RWPE2 (cell line): Measurements from ENCODE around the gene DEFB119.
"Not testable (repeated sequence)": the region's sequence is repeated elsewhere in the genome, so short reads cannot be mapped to it uniquely, and the experiment has no call there.

Experiments
- ATAC-seq: fragments of 200-7000 bp; cut with Tn5 transposase; 3 replicates; pipeline ENCODE4 v1.9.1; 2021; ENCODE audit warnings: low read depth
- DNase-seq: peaks from one replicate; pipeline ENCODE4 v3.0.0-alpha.2; 2020; ENCODE audit warnings: low spot score
- H3K27ac ChIP-seq: fragments of 450-650 bp; 2 replicates; pipeline ENCODE4 v1.5.1; 2017; ENCODE audit warnings: mild to moderate bottlenecking; ENCODE audit not compliant: poor library complexity, severe bottlenecking
- H3K27me3 ChIP-seq: fragments of 250-450 bp; sonication (Bioruptor Pico); 2 replicates; pipeline ENCODE4 v1.5.1; 2021; ENCODE audit warnings: mild to moderate bottlenecking, moderate library complexity; ENCODE audit not compliant: insufficient read depth, poor library complexity, severe bottlenecking
- H3K36me3 ChIP-seq: fragments of 250-450 bp; sonication (Bioruptor Pico); 2 replicates; pipeline ENCODE4 v1.5.1; 2020; ENCODE audit warnings: low read depth, mild to moderate bottlenecking, moderate library complexity
- H3K4me1 ChIP-seq: fragments of 250-450 bp; sonication (Bioruptor Pico); 2 replicates; pipeline ENCODE4 v1.5.1; 2021; ENCODE audit warnings: mild to moderate bottlenecking, moderate library complexity; ENCODE audit not compliant: insufficient read depth, poor library complexity, severe bottlenecking
- H3K4me3 ChIP-seq: fragments of 250-450 bp; sonication (Bioruptor Pico); 2 replicates; pipeline ENCODE4 v1.5.1; 2021; ENCODE audit warnings: mild to moderate bottlenecking, moderate library complexity; ENCODE audit not compliant: severe bottlenecking
- H3K9me3 ChIP-seq: fragments of 250-450 bp; sonication (Bioruptor Pico); 2 replicates; pipeline ENCODE4 v1.5.1; 2021; ENCODE audit warnings: mild to moderate bottlenecking, moderate library complexity; ENCODE audit not compliant: severe bottlenecking
- CTCF ChIP-seq: fragments of 450-650 bp; IDR thresholded peaks from one replicate; pipeline ENCODE4 v1.5.1; 2017; ENCODE audit warnings: mild to moderate bottlenecking, moderate library complexity; ENCODE audit not compliant: poor library complexity, severe bottlenecking

The DEFB119 gene

DNA sequence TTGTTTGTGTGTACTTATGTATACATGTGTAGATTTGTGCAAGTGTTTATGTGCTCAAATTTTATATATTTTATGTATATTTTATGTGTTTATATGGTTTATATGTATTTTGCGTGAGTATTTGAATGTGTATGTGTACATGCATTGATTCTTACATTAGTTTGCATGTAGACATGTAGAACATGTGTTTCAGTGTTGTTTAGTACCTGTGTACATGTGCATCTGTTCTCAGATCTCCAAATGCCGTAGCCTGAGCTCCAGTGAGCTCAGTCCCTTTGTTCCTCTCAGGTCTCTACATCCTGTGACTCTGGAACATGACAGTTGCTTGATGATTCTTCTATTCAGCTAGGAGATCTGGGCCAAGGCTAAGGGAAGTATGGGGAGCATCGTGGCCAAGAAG lies 4.5 kb upstream of the DEFB119 start:
- DNase-seq (no peak), ATAC-seq (no peak)
- H3K4me3 ChIP-seq = no peak overlapping the region
- H3K27me3 ChIP-seq = peaks cover 13% of the 10 kb centered on the region
- H3K9me3 ChIP-seq = no peaks in the 10 kb centered on the region
- no peaks in the 10 kb centered on the region for H3K36me3 ChIP-seq
- no peak for TF ChIP-seq CTCF
- no peak overlapping the region for H3K27ac ChIP-seq
- no peaks in the 10 kb centered on the region for H3K4me1 ChIP-seq

GRCh38 chr20:31392836-31393235 lies 2.4 kb upstream of the DEFB119 start:
- no peak for TF ChIP-seq CTCF
- no peaks in the 10 kb centered on the region for H3K36me3 ChIP-seq
- no peak overlapping the region for H3K4me3 ChIP-seq
- ATAC-seq (no peak), DNase-seq (no peak)
- no peak overlapping the region for H3K27ac ChIP-seq
- H3K27me3 ChIP-seq = peaks cover 13% of the 10 kb centered on the region
- no peaks in the 10 kb centered on the region for H3K4me1 ChIP-seq
- no peaks in the 10 kb centered on the region for H3K9me3 ChIP-seq

- no peak for TF ChIP-seq CTCF
- Histone ChIP-seq H3K4me3 (no peak overlapping the region), H3K27ac (no peak overlapping the region), H3K36me3 (no peaks in the 10 kb centered on the region), H3K4me1 (no peaks in the 10 kb centered on the region), H3K9me3 (no peaks in the 10 kb centered on the region), H3K27me3 (peaks cover 16% of the 10 kb centered on the region)
- DNase-seq (no peak), ATAC-seq (no peak)
Observed at GRCh38 chr20:31374346-31374745, 16.0 kb downstream of the DEFB119 start.

DNA sequence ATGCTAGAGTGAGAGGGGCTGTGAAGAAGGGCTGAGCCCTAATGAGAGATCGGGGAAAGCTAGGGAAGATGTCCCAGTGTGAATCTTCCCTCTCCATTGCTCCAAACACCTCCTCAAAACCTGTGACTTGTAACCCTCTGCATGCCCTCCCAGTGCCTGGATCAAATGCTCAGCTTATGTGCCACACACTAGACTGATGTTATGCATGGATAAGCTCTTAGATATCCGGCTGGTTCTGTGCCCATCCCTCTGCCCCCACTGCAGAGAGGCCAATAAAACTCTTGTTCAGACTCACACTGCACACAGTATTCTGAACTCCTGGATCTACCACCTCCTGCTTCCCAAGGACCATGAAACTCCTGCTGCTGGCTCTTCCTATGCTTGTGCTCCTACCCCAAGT lies 22.1 kb downstream of the DEFB119 start, which contains the start of gene DEFB118:
DEFB118 (plus strand) TSS at position 301 of the 400 bp plus-strand sequence; CDS start at position 351, 50 bp downstream.
- H3K4me3 ChIP-seq = no peak within 1 kb of the TSS
- peak; percentile 40; the same call in 2 of the 3 replicates for ATAC-seq
- no peaks in the 10 kb centered on the region for H3K36me3 ChIP-seq
- no peaks in the 10 kb centered on the region for H3K9me3 ChIP-seq
- peaks cover 4% of the 10 kb centered on the region for H3K27me3 ChIP-seq
- H3K27ac ChIP-seq = no peak within 1 kb of the TSS
- H3K4me1 ChIP-seq = no peaks in the 10 kb centered on the region
- no peak for TF ChIP-seq CTCF
- DNase-seq = no peak

- H3K27me3 ChIP-seq = peaks cover 11% of the 10 kb centered on the region
- not testable (repeated sequence) for H3K27ac ChIP-seq, ATAC-seq, H3K9me3 ChIP-seq, H3K36me3 ChIP-seq, H3K4me3 ChIP-seq, DNase-seq, H3K4me1 ChIP-seq
Observed at GRCh38 chr20:31364272-31364671, 26.1 kb downstream of the DEFB119 start.
